Activated CD4-positive, alpha-beta T cell treated with anti-CD3 and anti-CD28 coated beads, Interleukin-2, amount 50 U/mL, for 4 hours (primary cell): ENCODE data around the gene FNDC3B.

Source experiments
- DNase-seq, 2 experiments: peaks; one replicate each; pipeline ENCODE4 v3.0.0-alpha.2; 2020

Gene FNDC3B

DNA sequence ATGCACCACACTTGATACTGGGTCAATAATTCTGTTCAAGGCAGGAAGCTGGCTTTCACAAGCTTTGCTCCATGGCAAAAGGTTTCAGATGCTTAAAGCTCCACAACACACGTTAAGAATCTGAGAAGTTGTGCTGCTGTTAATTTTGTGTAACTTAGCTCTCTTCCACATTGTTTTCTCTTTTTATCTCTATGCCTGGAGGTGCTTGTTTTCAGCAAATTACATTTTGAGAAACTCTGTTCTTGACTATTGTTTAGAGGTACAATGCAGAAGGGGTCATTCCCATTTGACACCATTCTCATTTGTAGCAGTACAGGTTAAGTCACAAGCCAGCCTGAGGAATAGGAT is 156.0 kb downstream of the FNDC3B start:
- no peak for DNase-seq

DNA sequence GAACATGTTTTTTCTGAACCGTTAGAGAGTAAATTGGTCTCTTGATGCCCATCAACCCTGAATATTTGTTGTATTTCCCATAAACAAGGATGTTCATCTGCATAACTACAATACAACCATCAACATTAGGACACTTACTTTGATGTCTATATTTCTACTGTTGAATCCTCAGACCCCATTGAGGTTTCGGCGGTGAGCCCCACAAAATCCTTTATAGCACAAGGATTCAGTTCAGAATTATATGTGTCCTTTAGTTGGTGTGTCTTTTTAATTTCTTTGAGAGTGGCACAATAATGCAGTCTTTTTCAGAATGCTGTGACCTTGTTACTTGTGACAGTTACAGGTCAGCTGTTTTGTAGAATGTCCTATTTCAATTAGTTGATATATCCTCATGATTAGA is 158.0 kb downstream of the FNDC3B start:
- DNase-seq, result no peak

DNA sequence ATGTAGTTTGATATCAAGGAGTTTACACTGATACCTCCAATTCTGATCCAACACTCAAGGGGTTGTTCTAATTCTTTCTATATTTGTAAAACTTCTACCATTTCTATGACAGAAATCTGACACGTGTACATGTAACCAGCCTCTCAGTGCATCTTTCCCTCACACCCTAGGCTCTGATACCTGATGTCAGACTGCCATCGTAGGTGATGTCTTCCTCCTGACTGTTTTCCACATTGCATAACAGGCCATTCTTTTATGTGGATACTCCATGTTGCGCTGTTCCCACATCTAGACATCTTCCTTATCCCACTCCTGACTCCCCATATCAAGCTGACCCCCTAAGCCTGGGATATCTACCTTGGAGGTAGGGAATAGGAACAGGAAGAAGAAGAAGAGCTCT is 159.1 kb downstream of the FNDC3B start:
- no peak for DNase-seq

DNA sequence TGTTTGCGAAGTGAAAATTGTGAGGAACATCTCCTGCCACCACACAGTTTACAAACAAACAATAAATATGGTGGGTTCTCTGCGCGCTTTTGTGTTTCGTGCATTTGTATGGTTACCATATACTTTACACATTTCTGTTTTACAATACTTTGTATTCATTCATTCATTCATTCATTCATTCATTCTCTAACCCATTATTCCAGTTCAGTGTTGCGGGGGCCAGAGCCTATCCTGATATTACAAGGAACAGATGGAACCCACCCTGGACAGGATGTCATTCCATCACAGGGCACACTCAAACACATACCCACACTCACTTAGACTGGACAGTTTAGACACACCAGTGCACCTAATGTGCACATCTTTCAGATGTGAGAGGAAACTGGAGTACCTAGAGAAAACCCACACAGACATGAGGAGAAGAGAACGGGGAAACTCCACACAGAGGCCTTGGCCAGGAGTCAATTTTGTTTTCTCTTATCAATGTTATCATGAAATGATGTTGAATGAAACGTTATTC is 160.5 kb downstream of the FNDC3B start:
- DNase-seq, result no peak

DNA sequence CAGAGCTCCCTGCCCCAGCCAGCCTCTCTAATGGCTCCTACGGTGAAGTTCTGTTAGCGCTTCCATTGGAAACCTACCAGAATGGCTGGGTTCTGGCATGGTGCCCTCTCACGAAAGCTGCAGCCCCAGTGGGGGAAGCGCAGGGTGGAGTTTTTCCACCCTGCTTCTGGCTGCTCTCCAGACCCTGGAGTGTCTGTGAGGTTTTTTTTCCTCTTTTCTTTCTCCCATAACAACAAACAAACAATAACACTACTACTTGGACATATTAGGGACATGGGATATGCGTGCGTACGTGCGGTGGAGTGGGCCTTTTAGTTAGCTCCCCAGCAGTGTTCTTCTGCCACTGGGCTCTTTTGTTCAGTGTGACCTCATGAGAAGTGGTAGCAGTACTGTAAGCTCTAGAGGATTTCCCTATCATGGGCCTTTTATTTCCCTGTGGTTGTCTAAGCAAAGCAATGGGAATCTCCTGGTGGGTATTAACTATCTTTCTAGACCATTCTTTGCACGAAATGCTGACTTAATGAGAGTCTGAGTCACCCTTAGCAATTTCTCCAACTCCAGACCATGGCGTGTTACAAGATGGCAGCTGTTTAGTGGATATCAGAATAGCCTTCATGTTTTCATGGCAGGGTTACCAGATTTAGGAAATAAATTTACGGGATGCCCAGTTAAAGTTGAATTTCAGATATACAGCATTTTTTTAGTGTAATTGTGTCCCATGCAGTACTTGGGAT is 161.9 kb downstream of the FNDC3B start:
- DNase-seq, result no peak

DNA sequence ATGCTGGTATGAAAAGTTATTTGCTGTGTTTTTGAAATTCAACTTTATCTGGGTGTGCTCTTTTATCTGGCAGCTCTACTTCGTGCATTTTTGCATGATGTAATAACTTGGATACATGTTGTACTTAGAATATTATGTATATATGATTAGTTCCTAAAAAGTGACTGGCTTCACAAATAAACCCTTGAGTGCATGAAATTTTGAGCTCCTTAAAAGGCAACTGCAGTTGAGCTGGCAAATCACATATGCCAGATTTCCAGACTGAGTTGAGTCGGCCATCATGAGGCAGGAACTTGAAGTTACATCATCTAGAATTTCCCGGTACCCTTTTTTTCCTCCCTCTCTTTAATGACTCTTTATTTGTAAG is 162.5 kb downstream of the FNDC3B start:
- no peak for DNase-seq

DNA sequence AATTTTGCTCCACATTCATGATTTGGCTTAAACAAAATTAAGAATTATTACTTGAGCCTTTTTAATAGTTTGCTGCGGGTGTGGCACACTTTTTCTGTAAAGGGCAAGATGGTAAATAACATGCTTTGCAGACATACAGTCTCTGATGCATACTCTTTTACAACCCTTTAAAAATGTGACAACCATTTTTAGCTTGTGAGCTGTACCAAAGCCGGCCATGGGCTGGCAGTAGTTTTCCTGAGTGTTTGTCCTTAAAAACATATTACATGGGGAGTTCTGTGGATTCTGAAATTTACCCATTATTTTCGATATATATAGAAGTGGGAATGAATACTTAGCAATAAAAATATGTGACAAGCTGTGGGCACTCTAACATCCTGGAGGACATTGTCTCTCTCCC is 163.4 kb downstream of the FNDC3B start:
- DNase-seq, result no peak

DNA sequence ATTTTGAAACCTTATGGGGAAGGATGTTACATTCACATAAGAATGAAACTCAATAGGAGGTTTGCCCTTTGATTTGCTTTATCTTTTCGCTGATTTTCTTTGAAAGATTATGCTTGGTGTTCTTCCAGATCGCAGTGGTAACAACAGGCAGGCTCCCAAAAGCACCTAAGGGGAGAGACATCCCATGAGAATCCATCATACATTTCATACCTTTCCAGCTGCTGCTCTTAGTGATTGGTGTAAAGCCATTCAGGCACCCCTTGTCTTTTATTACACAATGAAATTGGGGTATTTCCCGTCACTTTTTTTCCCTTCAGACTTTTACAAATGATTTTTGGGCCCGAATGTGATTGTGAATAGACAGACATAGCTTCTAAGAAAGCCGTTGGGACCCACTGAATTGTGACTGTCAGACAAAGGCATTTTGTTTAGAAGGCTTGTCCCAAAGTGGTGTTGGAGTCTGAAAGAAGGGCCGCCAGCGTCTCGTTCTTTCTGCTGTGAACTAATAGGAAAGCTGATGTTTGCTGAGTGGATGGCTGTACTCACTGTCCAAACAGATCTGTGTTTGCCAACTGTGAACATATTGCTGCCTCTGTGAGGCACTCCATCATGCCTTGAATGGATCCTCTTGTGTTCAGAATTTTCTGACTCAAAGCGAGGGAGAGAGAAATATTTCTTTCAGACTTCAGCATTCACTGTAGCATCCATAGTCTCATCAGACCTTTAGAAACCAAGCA is 164.3 kb downstream of the FNDC3B start:
- DNase-seq, result no peak

DNA sequence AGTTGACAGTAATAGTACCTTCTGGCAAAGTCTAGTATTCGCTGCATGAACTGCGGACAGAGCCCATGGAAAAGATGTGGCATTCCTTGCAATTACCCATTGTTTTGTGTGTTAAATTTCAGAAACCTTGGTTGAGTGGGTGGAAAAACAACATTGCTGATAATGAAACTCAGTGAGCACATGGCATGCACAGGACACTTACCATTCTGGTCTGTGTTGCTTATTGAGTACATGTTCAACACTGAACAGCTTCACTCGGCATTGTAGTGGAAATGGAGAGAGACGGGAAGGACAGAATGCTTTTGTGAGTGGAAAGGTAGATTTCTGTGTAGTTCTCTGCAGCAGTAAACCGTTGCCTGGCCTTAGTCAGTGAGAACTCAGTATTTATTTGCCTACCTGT is 165.3 kb downstream of the FNDC3B start:
- no peak for DNase-seq

DNA sequence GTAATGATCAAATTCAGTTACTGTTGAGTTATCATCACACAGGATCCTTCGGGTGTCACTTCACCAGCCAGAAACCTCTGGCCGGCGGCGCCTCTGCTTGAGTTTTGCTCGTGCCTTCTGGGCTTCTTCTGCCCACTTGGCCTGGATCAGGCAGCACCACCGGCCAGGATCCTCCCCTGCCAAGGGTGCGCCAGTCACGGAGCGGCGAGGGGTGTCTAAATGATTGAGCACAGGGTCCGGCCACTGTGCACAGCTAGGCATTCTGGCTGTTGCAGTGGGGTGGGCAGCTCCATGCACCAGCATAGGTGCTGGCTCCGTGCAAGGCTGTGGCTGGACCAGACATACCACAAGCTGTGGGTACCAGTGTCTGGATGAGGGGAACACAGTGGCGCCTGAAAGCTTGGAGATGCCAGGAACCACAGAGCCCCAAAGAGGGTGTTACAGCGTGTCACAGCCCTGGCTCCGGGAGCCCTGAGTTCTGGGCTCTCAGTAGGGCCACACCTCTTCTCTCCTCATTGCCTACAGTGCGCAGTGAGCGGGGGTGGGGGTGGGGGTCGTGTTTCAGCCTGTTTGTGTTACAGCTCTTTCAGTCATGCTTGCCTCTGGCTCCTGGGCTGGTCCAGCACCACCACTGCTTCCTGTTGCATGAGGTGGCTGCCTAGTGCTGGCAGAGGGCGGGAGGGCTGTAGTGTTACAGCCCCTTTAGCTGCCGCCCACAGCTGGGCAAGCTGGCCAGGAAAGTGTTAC is 169.4 kb downstream of the FNDC3B start:
- no peak for DNase-seq

DNA sequence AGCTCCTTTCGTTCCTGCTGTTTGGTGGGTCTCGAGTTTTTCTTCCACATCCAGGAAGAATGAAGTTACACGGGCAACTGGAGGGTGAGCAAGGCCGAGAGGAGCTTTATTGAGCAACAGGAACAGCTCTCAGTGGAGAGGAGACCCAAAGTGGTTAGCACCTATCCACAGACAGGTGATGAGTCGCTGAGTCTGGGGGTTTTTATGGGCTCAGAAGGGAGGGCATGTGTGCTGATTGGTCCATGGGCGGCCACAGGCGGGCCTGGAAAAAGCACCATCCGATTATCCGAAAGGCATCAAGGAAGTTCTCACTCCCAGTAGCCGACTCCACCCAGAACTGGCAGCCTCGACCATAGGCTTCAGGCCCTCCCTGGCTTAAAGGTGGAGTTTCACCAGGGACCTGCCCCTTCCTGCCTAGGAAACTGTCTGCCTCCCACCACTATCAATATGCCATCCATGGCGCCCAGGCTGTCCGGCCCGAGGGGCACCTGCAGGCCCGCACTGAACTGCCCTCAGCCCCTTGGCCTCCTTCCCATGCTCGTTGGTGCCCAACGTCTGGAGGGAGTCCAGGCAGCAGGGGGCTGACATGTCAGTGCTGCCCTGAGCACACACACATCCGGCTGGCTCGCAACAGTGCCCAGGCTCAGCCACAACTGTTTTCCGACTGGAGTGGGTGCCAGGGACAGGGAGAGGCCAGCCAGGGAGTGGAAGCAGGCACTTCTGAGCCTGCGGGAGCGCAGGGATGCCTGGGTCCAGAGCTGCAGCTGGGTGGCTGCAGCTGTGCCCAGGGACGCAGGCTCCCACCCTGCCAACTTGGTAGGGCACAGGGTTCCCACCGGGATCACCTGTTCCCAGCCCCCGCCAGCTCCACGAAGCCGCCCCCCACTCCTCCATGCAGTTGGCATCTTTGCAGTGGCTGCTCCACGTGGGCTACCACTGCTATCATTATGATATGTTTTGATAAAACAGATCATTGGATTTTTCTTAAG is 170.2 kb downstream of the FNDC3B start:
- DNase-seq, result no peak

DNA sequence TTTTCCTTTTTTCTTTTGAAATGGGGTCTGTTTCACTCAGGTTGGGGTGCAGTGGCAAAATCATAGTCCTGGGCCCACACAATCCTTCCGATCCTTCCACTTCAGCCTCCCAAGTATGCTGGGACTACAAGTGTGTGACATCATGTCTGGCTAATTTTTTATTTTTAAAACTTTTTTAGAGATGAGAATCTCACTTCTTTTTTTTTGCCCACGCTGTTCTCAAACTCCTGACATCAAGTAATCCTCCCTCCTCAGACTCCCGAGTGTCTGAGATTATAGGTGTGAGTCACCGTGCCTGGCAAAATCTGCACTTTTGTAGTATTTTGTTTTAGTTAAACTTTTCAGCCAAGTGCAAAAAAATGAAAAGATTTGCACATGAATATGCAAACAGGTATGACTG is 171.0 kb downstream of the FNDC3B start:
- DNase-seq, result no peak

DNA sequence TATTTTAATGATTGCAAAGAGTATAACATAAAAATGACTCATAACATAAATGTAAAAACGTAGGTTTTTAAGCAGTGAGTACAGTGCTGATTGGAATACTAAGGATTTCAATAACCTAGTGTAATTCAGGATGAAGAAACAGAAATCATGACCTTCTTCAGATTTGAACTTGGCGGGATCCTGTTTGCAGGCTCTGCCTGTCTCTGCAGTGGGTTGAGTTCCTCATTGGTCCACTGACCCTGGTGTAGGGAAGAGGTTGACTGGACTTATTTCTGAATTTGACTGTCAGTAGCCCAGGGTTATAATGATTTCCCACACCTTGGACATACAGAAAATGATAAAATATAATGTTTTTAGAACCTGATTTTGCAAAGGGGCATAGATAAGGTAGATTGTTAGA is 171.7 kb downstream of the FNDC3B start:
- no peak for DNase-seq

DNA sequence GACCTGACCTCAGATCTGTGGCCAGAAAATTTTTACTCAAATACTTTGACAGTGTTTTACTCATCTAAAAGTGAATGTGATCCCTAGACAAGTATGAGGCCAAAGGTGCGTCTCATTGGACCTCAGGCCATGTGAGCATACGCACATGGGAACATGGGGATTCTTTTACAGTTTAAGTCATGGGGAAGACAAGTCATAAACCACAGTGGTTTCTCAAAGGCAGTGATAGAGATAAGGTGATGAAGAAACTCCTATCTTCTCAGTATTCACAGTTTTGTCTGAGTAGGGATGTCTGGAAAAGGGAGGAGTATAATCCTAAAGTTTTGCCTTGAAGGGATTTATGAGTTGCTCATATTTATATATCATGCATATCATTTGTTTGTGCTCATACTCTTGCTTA is 173.8 kb downstream of the FNDC3B start:
- no peak for DNase-seq

DNA sequence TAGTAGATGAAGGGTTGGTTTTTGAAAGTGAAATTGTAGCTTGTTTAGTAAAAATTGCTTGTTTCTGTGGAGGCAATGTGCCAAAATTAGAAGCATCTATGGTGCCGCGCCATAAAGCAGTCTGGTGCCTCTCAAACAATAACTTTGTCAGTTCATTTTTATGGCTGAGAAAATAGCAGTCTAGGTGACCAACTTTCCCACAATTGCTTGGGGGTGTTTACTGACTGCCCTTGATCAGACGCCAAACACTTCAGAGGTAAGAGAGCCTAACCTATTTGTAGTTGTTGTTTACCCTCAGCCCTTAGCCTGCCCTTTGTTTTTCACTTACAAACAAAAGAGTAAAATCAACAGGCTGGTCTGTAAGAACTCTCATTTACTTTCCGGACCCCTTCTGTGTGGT is 174.5 kb downstream of the FNDC3B start:
- DNase-seq, result no peak

DNA sequence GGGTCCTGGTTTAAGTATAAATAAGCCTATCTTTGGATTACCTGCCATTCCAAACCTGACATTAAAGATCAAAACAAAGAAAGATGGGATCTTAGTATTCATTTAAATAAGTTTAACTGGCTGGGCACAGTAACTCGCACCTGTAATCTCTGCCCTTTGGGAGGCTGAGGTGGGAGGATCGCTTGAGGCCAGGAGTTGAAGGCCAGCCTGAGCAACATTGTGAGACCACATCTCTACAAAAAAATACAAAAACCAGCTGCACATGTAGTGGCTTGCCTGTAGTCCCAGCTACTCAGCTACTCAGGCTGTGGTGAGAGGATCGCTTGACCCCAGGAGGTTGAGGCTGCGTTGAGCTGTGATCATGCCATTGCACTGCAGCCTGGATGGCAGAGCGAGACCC is 176.9 kb downstream of the FNDC3B start:
- no peak for DNase-seq

DNA sequence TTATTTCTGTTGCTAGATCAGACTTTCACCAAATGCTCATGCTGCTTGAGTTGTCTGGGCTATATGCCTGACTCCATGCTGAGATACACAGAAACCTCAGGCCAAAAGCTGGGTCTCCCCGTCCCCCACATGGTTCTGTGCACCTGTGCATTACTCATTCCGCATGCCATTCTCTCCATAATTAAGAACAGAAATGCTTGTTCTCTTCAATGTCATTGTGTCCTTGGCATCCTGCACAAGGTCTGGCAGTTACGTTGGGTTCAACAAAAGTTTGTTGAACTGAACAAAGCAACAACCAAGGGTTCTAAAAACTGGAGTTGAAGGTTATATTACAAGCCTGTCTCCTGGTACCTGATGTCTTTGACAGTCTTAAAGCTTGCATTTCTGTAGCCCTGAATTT is 177.5 kb downstream of the FNDC3B start:
- DNase-seq, result no peak

DNA sequence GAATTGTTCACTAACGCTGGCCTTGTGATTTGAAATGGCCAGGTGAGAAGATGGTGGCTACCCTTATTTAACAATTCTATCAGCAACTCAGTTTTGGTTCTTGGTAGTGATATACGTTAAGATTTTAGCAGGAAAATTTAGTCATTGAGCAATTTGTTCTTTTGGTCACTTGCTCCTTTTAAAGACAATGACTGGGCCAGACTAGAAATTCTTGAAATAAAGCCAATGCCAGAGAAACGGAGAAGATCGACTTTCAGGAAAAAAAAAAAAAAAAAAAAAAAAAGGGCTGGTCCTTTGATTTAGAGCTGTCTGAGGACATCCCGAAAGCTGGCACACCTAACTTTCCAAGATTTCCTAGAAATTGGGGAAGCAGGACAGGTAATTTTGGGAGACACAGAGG is 178.5 kb downstream of the FNDC3B start:
- no peak for DNase-seq

DNA sequence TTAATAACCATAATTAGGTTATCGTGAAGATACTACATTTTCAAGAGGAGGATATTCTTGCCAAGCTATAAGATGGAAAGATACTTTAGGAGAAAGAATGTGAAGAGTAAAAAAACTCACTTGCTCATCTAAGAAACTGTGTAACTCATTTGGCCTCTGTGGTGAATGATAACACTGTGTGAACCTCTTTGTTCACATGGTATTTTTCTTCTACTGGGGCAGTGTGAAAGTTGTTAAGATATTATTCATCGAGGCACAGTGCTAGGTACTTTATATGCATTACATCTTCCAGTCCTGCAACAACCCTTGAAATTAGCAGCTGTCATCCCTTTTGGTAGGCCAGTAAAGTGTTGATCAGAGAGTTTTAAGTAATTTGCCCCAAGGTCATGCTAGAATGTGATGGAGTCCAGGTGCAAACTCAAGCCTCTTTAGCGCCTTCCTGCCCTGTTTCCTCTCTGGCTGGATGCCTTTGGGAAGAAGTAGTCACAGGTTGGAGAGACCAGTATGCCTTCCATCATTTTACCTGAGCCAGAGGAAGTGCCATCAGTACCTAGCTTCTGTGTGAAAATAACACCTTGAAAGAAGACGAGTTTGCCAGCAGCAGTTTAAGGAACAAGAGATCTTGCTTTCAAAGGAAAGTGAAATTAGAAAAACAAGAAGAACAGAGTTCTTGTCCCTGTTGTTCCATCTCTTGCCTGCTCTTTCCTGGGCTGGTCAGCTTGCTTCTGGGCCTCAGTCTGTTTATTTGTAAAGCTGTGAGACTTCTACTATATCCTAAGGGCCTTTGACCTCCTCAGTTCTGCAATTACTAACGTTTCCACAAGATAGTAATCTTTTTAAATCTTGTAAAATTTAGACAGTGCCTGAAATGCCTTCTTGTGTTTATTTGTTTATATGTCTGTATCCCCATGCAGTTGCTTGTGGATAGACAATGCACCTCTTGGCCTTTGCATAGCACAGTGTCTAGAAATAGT is 179.3 kb downstream of the FNDC3B start:
- DNase-seq, result no peak

DNA sequence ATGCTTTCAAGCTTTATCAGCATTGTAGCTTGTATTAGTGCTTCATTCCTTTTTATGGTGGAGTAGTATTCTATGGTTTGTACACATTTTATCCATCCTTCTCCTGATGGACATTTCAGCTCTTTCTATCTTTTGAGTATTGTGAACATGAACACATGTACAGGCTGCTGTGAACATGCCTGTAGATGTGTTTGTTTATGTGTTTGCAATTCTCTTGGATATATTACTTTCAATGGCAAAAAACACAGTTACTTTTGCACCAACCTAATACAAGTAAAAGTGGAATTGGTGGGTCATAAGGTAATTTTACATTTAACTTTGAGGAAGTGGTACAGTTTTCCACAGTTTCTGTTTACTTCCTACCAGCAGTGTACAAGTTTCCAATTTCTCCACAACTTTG is 180.4 kb downstream of the FNDC3B start:
- no peak for DNase-seq

DNA sequence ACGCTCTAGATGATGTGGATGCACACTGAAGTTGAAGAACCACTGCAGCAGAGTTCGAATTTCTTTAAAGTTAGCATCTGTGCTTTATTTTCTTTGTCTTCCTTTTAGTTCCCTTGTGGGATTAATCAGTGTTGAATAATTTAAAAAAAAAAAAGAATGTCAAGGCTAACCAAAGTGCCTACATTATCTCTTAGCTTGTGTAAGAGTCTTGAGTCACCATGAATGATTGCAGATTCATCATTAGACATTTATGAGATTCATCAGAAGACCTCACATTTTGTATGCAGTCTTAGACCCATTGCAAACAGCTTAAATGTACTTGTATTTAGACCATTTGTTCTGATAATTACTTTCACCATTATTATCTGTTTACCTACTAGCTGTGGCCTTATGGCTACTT is 182.2 kb downstream of the FNDC3B start:
- DNase-seq, result no peak
